GM18511 (cell line): Measurements from ENCODE around the gene POLR3B.

ENCODE experiments used
- ATAC-seq: cut with Tn5 transposase; IDR thresholded peaks from one replicate; pipeline ENCODE4 v1.9.1; 2021; ENCODE audit warnings: mild to moderate bottlenecking, moderate library complexity; ENCODE audit not compliant: unreplicated experiment

POLR3B gene

DNA sequence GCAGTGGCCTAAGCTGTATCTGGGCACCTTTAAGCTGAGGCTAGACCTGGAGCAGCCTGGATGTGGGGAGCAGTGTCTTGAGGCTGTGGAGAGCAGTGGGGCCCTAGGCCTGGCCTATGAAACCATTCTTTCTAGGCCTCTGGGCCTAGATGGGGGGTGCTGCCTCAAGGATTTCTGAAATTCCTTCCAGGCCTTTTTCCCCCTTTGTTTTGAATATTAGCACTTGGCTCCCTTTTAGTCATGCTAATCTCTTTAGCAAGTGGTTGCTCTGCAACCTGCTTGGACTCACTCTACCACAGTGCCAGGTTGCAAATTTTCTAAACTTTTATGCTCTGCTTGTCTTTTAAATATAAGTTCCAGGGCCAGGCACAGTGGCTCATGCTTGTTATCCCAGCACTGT lies 183.7 kb downstream of the POLR3B start:
- no peak for ATAC-seq

- no peak for ATAC-seq
These were observed 193.9 kb downstream of the POLR3B start for GRCh38 chr12:106551410-106551809.

GRCh38 chr12:106552228-106552627 lies 194.7 kb downstream of the POLR3B start:
- ATAC-seq, result no peak
